IMR-90 (cell line): ENCODE results near the gene TRAPPC4. TPM values are rescaled to one million over a fixed set of nuclear protein-coding genes. Genes with fewer than 3 reads are reported as not detected.
A peak's percentile ranks its signal among the peaks of the same experiment; 100 is the strongest.
"Not testable (repeated sequence)": the region's sequence is repeated elsewhere in the genome, so short reads cannot be mapped to it uniquely, and the experiment has no call there.

Experiments used
- ATAC-seq: fragments of 200-7000 bp; cut with Tn5 transposase; 2 replicates; pipeline ENCODE4 v1.9.1; 2020; ENCODE audit warnings: low read depth, mild to moderate bottlenecking, moderate library complexity
- BruUV-seq: library from RNA; stranded (reverse); fragments of 400-500 nt; replicated peaks from 2 replicates; lab custom pipeline; 2021; lab: Mats Ljungman, UMichigan
- CTCF ChIA-PET: fragments of 300-600 bp; formaldehyde crosslinking; extraction: SDS; loops from one replicate; lab custom pipeline; 2021; ENCODE audit warnings: antibody characterized with exemption; lab: Yijun Ruan, JAX
- POLR2A ChIA-PET: fragments of 300-600 bp; sonication (Branson Sonifier 250); formaldehyde crosslinking; loops from one replicate; lab custom pipeline; 2022; ENCODE audit warnings: antibody characterized with exemption; ENCODE audit not compliant: unreplicated experiment; lab: Charles Lee
- DNase-seq: peaks from one replicate; pipeline ENCODE4 v3.0.0; 2013
- H2AFZ ChIP-seq: replicated peaks from 2 replicates; pipeline ENCODE3; 2013; ENCODE audit warnings: low read length, mild to moderate bottlenecking; ENCODE audit not compliant: poor library complexity
- H2AK5ac ChIP-seq: 2 replicates; pipeline ENCODE4 v1.6.1; 2013; ENCODE audit warnings: low read depth, low read length, inconsistent platforms
- H2AK9ac ChIP-seq: replicated peaks from 2 replicates; pipeline ENCODE3; 2013; ENCODE audit warnings: mild to moderate bottlenecking, low read depth, low read length, moderate library complexity; ENCODE audit not compliant: poor library complexity
- H2BK120ac ChIP-seq: 2 replicates; pipeline ENCODE4 v1.6.1; 2013; ENCODE audit warnings: low read depth, low read length, inconsistent platforms
- H2BK15ac ChIP-seq: 3 replicates; pipeline ENCODE4 v1.6.1; 2013; ENCODE audit warnings: low read depth, low read length, inconsistent platforms
- H2BK20ac ChIP-seq: 2 replicates; pipeline ENCODE4 v1.6.1; 2013; ENCODE audit warnings: low read depth, mild to moderate bottlenecking, inconsistent platforms, low read length, moderate library complexity
- H2BK5ac ChIP-seq: 2 replicates; pipeline ENCODE4 v1.6.1; 2013; ENCODE audit warnings: mild to moderate bottlenecking, low read depth, low read length, inconsistent platforms; ENCODE audit not compliant: poor library complexity, severe bottlenecking
- H3K14ac ChIP-seq: replicated peaks from 2 replicates; pipeline ENCODE4 v1.6.1; 2013; ENCODE audit warnings: low read depth, low read length, inconsistent platforms
- H3K18ac ChIP-seq: 2 replicates; pipeline ENCODE4 v1.6.1; 2013; ENCODE audit warnings: low read depth, low read length, control low read depth
- H3K23ac ChIP-seq: 2 replicates; pipeline ENCODE4 v1.6.1; 2013; ENCODE audit warnings: low read depth, low read length, inconsistent platforms
- H3K27ac ChIP-seq: 2 replicates; pipeline ENCODE4 v1.5.1; 2013; ENCODE audit warnings: mild to moderate bottlenecking, control low read depth, low read length; ENCODE audit not compliant: insufficient read depth
- H3K27me3 ChIP-seq: 2 replicates; pipeline ENCODE4 v1.6.1; 2013; ENCODE audit warnings: low read length; ENCODE audit not compliant: control insufficient read depth, insufficient read depth
- H3K36me3 ChIP-seq: 2 replicates; pipeline ENCODE4 v1.6.1; 2013; ENCODE audit warnings: low read length, mixed read lengths; ENCODE audit not compliant: control insufficient read depth, insufficient read depth
- H3K4ac ChIP-seq: 2 replicates; pipeline ENCODE4 v1.6.1; 2013; ENCODE audit warnings: low read depth, low read length, inconsistent platforms
- H3K4me1 ChIP-seq: 2 replicates; pipeline ENCODE4 v1.6.1; 2013; ENCODE audit warnings: low read length, mixed read lengths; ENCODE audit not compliant: control insufficient read depth, insufficient read depth
- H3K4me2 ChIP-seq: 2 replicates; pipeline ENCODE4 v1.6.1; 2013; ENCODE audit warnings: low read depth, mild to moderate bottlenecking, control low read depth, low read length, moderate library complexity
- H3K4me3 ChIP-seq: 2 replicates; pipeline ENCODE4 v1.5.1; 2013; ENCODE audit warnings: low read depth, mild to moderate bottlenecking, control low read depth, low read length, moderate library complexity; ENCODE audit not compliant: insufficient read depth
- H3K56ac ChIP-seq: 2 replicates; pipeline ENCODE4 v1.6.1; 2013; ENCODE audit warnings: low read length, inconsistent platforms; ENCODE audit not compliant: insufficient read depth; ENCODE audit errors: extremely low read depth
- H3K79me1 ChIP-seq, 2 experiments: 2 replicates each; pipeline ENCODE4 v1.6.1; 2013; ENCODE audit warnings: low read length in 2 of 2, inconsistent platforms in 1 of 2, low read depth in 1 of 2
- H3K9ac ChIP-seq: 2 replicates; pipeline ENCODE4 v1.6.1; 2013; ENCODE audit warnings: low read depth, low read length, control low read depth
- H3K9me1 ChIP-seq: 2 replicates; pipeline ENCODE4 v1.6.1; 2013; ENCODE audit warnings: low read length, inconsistent platforms; ENCODE audit not compliant: insufficient read depth
- H3K9me3 ChIP-seq: 2 replicates; pipeline ENCODE4 v1.6.1; 2013; ENCODE audit warnings: low read length; ENCODE audit not compliant: control insufficient read depth, insufficient read depth
- H4K20me1 ChIP-seq: 2 replicates; pipeline ENCODE4 v1.6.1; 2013; ENCODE audit warnings: low read length, inconsistent platforms; ENCODE audit not compliant: insufficient read depth
- H4K5ac ChIP-seq: 2 replicates; pipeline ENCODE4 v1.6.1; 2013; ENCODE audit warnings: mild to moderate bottlenecking, low read depth, low read length, control low read depth
- H4K8ac ChIP-seq, 2 experiments: 2 replicates each; pipeline ENCODE4 v1.6.1; 2013; ENCODE audit warnings: low read depth in 2 of 2, low read length in 2 of 2, control low read depth in 1 of 2, inconsistent platforms in 1 of 2
- H4K91ac ChIP-seq: 2 replicates; pipeline ENCODE4 v1.6.1; 2013; ENCODE audit warnings: low read depth, low read length, inconsistent platforms; ENCODE audit not compliant: insufficient read depth
- BHLHE40 ChIP-seq: fragments of 150-350 bp; IDR thresholded peaks from 2 replicates; pipeline ENCODE4 v1.6.1; 2016; ENCODE audit warnings: mild to moderate bottlenecking, low read depth, low read length
- CHD1 ChIP-seq: IDR thresholded peaks from 2 replicates; pipeline ENCODE4 v1.6.1; 2012; ENCODE audit warnings: low read depth, low read length, improper control_type of control experiment
- FOS ChIP-seq: fragments of 150-350 bp; IDR thresholded peaks from 2 replicates; pipeline ENCODE4 v1.6.1; 2016; ENCODE audit warnings: low read depth, low read length
- MXI1 ChIP-seq: IDR thresholded peaks from 2 replicates; pipeline ENCODE4 v1.6.1; 2012; ENCODE audit warnings: low read depth, mild to moderate bottlenecking, low read length, moderate library complexity, borderline replicate concordance
- NFE2L2 ChIP-seq: fragments of 150-350 bp; IDR thresholded peaks from 2 replicates; pipeline ENCODE4 v1.6.1; 2016; ENCODE audit warnings: low read depth, mild to moderate bottlenecking, low read length
- WGBS, 2 experiments: methylation state at CpG; one replicate each; pipeline versions ENCODE4 v1.1.5 to v1.1.7; 2013; ENCODE audit warnings: missing lambda C conversion rate in 2 of 2; ENCODE audit not compliant: insufficient read length in 1 of 2; ENCODE audit errors: extremely low coverage in 2 of 2; 5-methylcytosine and 5-hydroxymethylcytosine counted together
- dilution Hi-C: fragments of 300-500 bp; cut with HindIII; formaldehyde crosslinking; loops from one replicate; pipeline ENCODE4 v1.14.3; 2018; ENCODE audit warnings: low sequenced_read_pairs; ENCODE audit not compliant: unreplicated experiment
- in situ Hi-C: fragments of 300-500 bp; cut with MboI; formaldehyde crosslinking; loops from 3 replicates; pipeline ENCODE4 v1.14.3; 2019; ENCODE audit warnings: low sequenced_read_pairs, inconsistent platforms, mixed read lengths
- intact Hi-C: fragments of 100-400 bp; cut with micrococcal nuclease; formaldehyde crosslinking; loops from 2 replicates; pipeline ENCODE4 v1.10.0; 2022
- polyA plus RNA-seq, 3 experiments: library from polyadenylated mRNA; depleted of rRNA; stranded (reverse); fragments of >200 nt; gene quantifications; 2 replicates each; pipeline ENCODE4 v1.2.3, GENCODE V29; 2012; ENCODE audit warnings: low replicate concordance in 1 of 3
- total RNA-seq: library from RNA; depleted of rRNA; stranded (reverse); fragments of >200 nt; gene quantifications from 2 replicates; pipeline ENCODE4 v1.2.3, GENCODE V29; 2012

The TRAPPC4 gene
- total and polyA plus RNA-seq, 2 of the 4 experiments (the other 2 are of a cell fraction), result 102 to 162 TPM

DNA sequence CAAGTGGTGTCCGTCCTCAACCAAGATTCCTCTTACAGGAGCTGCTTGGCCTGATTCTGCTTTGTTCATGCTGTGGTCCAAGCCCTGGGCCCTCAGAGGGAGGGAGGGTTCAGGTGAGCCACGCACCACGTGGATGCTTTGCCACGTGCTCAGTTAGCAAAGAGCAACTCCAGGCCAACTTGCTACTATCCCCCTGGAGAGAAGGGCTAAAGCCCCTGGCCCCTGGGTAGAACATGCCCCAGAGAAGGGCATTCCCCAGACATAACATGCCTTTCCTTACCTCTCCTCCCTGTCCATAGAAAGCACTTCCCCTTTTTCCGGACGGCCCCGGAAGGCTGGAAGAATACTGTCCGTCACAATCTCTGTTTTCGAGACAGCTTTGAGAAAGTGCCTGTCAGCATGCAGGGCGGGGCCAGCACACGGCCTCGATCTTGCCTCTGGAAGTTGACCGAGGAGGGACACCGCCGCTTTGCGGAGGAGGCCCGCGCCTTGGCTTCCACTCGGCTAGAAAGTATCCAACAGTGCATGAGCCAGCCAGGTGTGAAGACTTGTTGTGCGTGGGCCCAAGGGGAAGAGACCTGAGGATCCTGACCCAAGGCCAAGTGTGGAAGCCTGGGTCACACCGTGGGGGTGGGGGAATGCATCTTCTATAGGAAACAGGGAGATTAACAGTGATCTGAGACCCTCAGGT lies 38.2 kb upstream of the TRAPPC4 start:
- in situ Hi-C loops, result no loop called here
- H3K4me1 ChIP-seq, result no peaks in the 10 kb centered on the region
- no peak overlapping the region for H3K9ac ChIP-seq
- ATAC-seq (peak; percentile 46), DNase-seq (no peak)
- no peak overlapping the region for H3K4me3 ChIP-seq
- no peak overlapping the region for H2AK5ac ChIP-seq
- H3K4ac ChIP-seq, result no peak overlapping the region
- no peak overlapping the region for H2AK9ac ChIP-seq
- no peak overlapping the region for H4K91ac ChIP-seq
- ChIA-PET CTCF (no interaction called here), POLR2A (no interaction called here)
- no peak overlapping the region for H2BK15ac ChIP-seq
- H2BK20ac ChIP-seq, result no peak overlapping the region
- dilution Hi-C loops, result no loop called here
- H3K27me3 ChIP-seq, result peaks cover 26% of the 10 kb centered on the region
- H2BK120ac ChIP-seq, result no peak overlapping the region
- H3K23ac ChIP-seq, result no peak overlapping the region
- H4K20me1 ChIP-seq, result no peaks in the 10 kb centered on the region
- no TSS peak for BruUV-seq
- H3K27ac ChIP-seq, result no peak overlapping the region
- H3K56ac ChIP-seq, result no peak overlapping the region
- no peaks in the 10 kb centered on the region for H3K36me3 ChIP-seq
- no peak overlapping the region for H2BK5ac ChIP-seq
- no peak overlapping the region for H4K8ac ChIP-seq
- H3K18ac ChIP-seq, result no peak overlapping the region
- no peaks in the 10 kb centered on the region; the same call in 1 of the 2 replicates for H3K9me1 ChIP-seq
- intact Hi-C loops, result no loop called here
- no peak overlapping the region for H3K14ac ChIP-seq
- TF ChIP-seq BHLHE40 (no peak), CHD1 (no peak), NFE2L2 (no peak), FOS (no peak), MXI1 (no peak)
- H2AFZ ChIP-seq, result peak overlapping the region; percentile 74
- 20% methylated on average over 2 of the region's 21 CpGs; no CpG with 5 or more reads in 1 of the 2 experiments for WGBS, 2 experiments
- H3K9me3 ChIP-seq, result no peaks in the 10 kb centered on the region
- H3K79me1 ChIP-seq, result no peaks in the 10 kb centered on the region
- no peak overlapping the region for H3K4me2 ChIP-seq
- no peak overlapping the region for H4K5ac ChIP-seq

DNA sequence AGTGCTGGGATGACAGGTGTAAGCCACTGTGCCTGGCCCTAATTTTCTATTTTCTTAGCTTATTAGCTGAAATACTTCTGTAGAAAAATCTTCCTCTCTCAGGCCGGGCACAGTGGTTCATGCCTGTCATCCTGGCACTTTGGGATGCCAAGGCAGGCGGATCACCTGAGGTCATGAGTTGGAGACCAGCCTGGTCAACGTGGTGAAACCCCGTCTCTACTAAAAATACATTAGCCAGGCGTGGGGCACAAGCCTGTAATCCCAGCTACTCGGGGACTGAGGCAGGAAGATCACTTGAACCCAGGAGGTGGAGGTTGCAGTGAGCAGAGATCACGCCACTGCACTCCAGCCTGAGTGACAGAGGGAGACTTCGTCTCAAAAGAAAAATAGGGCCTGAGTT lies 34.2 kb upstream of the TRAPPC4 start:
- dilution Hi-C loops, H3K79me1 ChIP-seq, H3K9me3 ChIP-seq, H3K18ac ChIP-seq, H3K4me1 ChIP-seq, H2BK15ac ChIP-seq, H2BK120ac ChIP-seq, in situ Hi-C loops, BruUV-seq, intact Hi-C loops, POLR2A ChIA-PET, H3K4me2 ChIP-seq, DNase-seq, H3K9me1 ChIP-seq, H3K9ac ChIP-seq, H3K14ac ChIP-seq, H3K27ac ChIP-seq, H4K8ac ChIP-seq, H2AK5ac ChIP-seq, H2BK5ac ChIP-seq, H4K20me1 ChIP-seq, H2AFZ ChIP-seq, H2BK20ac ChIP-seq, H3K4ac ChIP-seq, ATAC-seq, H3K23ac ChIP-seq, H3K4me3 ChIP-seq, H4K91ac ChIP-seq, H3K36me3 ChIP-seq, H2AK9ac ChIP-seq, H4K5ac ChIP-seq, H3K56ac ChIP-seq, CTCF ChIA-PET: not testable (repeated sequence)
- 67% methylated on average over 2 of the region's 8 CpGs; no CpG with 5 or more reads in 1 of the 2 experiments for WGBS, 2 experiments
- peaks cover 12% of the 10 kb centered on the region; the same call in 1 of the 2 replicates for H3K27me3 ChIP-seq
